GM19238 (cell line): Measurements from ENCODE around the gene SRGAP2.
"Not testable (repeated sequence)": the region's sequence is repeated elsewhere in the genome, so short reads cannot be mapped to it uniquely, and the experiment has no call there.

Experiments used
- DNase-seq: peaks from one replicate; pipeline ENCODE4 v3.0.0; 2011; ENCODE audit warnings: low spot score; ENCODE audit not compliant: insufficient read length

The SRGAP2 gene

GRCh38 chr1:206203364-206204158 lies at the start of gene SRGAP2:
Gene SRGAP2 (plus strand): TSS chr1:206203541. CDS start chr1:206205971, 2,430 bp downstream.
- not testable (repeated sequence) for DNase-seq

GRCh38 chr1:206167350-206168029 lies 35.9 kb upstream of the SRGAP2 start:
- not testable (repeated sequence) for DNase-seq

DNA sequence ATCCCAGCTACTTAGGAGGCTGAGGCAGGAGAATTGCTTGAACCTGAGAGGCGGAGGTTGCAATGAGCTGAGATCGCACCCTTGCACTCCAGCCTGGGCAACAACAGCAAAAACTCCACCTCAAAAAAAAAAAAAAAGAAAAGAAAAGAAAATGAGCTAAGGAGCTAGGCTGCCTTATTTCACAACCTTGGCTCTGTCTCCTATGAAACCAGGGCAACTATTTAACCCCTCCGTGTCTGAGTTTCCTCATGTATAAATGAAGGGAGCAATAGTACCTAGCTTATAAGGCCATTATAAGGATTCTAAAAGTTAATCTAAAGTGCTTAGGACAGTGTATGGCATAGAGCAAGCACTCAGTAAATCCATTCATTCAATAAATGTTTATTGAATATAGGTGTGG lies 33.5 kb upstream of the SRGAP2 start:
- not testable (repeated sequence) for DNase-seq

DNA sequence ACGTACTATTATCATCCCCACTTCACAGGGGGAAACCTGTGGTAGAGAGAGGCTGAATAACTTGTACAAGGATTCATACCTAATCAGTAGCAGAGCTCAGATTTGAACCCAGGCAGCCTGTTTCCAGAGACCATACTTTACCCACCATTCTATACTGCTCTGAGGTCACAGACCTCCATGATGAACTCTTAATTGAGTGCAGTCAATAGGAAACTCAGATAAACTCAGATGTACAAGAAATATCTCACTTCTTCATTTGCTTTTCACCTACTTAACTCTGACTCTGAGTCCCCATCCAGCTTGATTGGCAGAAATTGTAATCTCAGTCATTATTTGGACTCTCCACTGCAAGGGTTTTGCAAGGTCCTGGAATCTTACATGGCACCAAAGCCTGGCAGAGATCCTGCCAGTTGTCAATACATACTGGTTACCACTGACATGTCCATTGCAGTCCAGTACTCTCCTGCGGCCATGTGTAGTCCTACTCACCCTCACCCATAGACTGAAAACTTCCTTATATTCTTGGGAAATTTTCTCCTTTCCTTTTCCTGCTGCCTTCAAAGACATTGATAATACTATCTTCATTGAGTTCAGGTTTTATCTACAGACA lies 30.1 kb upstream of the SRGAP2 start:
- not testable (repeated sequence) for DNase-seq

- DNase-seq = not testable (repeated sequence)
These were observed 29.0 kb upstream of the SRGAP2 start for GRCh38 chr1:206174182-206174868.

GRCh38 chr1:206175459-206176113 lies 27.8 kb upstream of the SRGAP2 start:
- not testable (repeated sequence) for DNase-seq

DNA sequence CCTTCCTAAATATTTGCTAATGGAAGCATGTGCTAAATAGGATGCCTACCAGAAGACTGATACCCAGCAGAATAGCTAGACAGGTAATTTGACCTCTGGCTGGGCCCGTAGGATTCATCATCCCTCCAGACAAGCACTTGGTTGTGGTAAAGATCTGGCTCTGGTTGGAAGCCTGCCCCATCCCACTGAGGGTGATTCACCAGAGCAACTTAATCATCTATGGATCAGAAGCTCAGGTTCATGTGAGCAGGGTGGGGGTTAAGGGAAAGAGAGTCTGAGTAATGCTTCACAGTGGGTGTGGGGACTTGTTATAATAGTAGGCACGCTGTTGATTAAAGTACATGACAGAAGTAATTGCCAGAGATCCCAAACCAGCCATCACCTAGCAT lies 27.2 kb upstream of the SRGAP2 start:
- DNase-seq = not testable (repeated sequence)

GRCh38 chr1:206178061-206178989 lies 25.0 kb upstream of the SRGAP2 start:
- not testable (repeated sequence) for DNase-seq

DNA sequence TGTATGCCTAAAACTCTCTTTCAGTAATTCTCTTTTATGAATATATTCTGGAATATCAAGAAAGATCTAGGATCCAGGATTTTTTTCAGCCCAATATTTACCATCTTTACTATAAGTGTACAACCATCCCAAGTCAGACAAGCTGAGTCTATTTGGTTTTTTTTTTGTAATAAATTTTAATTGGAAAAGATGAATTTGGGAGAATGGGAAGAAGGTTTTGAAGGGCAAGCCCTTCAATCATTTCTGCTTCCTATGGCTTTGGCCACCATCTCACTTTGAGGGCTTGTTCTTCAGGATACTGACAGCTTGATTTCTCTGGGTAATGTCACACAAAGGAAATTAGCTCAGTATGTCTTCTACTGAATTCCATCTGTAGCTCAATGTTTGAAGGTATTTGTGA lies 23.7 kb upstream of the SRGAP2 start:
- DNase-seq = not testable (repeated sequence)

GRCh38 chr1:206182368-206183317 lies 20.7 kb upstream of the SRGAP2 start:
- DNase-seq = not testable (repeated sequence)

GRCh38 chr1:206183788-206184187 lies 19.6 kb upstream of the SRGAP2 start:
- not testable (repeated sequence) for DNase-seq

GRCh38 chr1:206185778-206186177 lies 17.6 kb upstream of the SRGAP2 start:
- not testable (repeated sequence) for DNase-seq

GRCh38 chr1:206186826-206187225 lies 16.5 kb upstream of the SRGAP2 start:
- not testable (repeated sequence) for DNase-seq

DNA sequence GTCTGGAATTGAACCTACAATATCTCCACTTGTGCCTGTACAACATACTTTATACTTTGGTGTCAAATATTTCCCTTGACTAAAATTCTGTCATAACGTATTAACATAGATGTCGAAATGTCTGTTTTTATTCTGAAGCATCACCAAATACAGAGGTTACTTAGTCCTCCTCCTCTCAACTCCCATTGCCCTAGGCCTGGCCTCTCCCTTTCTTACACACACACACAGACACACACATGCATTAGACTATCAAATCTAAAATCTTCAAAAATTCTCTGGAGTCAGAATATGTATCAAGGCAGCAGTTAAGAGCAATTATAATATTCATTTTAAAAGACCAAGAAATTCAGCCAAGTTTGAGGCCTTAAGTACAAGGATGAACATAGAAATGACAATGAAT lies 8.2 kb upstream of the SRGAP2 start:
- DNase-seq = not testable (repeated sequence)

- not testable (repeated sequence) for DNase-seq
These were observed 6.5 kb upstream of the SRGAP2 start for GRCh38 chr1:206196748-206197424.

DNA sequence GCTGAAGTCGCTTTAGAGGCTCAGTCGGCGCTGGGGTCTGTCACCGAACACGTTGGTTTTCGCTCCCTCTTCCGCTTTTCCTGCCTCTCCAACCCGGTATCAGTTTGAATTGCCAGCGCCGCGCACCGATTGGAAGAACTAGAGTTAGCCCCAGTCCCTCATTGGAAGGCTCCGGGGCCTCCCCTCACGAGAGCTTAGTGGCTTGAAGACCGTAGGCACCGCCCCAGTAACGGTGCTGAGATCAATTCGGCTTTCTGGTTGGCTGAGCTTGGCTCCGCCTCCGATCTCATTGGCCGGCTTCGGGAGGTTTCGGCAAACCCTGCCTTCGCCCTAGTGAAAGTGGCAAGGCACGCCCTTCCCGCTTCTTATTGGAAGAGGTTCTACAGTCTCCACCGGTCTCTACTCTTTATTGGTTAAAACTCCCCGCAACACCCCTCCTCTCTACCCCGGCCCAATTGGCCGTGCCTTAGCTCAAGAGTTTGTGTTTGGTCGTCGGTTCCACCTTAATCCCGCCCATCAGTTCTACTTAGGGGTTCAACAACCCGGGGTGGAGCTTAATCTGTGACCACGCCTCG lies 465 bp upstream of the SRGAP2 start, which contains the start of gene FAM72A:
Gene FAM72A, minus strand, starts transcription at position 51 of the 575 bp plus-strand sequence. CDS start 814 bp downstream, outside the sequence.
- not testable (repeated sequence) for DNase-seq

- not testable (repeated sequence) for DNase-seq
These were observed 794 bp downstream of the SRGAP2 start for GRCh38 chr1:206204159-206204511.

- not testable (repeated sequence) for DNase-seq
These were observed 1.5 kb downstream of the SRGAP2 start for GRCh38 chr1:206204871-206205270.
